Germinal center (tissue), 1 donor: Measurements from ENCODE around the gene MEAF6.
"Not testable (repeated sequence)": the region's sequence is repeated elsewhere in the genome, so short reads cannot be mapped to it uniquely, and the experiment has no call there.

Source experiments
- DNase-seq: peaks from one replicate; pipeline ENCODE4 v3.0.0; 2012; ENCODE audit warnings: mixed read lengths, low spot score

Gene MEAF6

DNA sequence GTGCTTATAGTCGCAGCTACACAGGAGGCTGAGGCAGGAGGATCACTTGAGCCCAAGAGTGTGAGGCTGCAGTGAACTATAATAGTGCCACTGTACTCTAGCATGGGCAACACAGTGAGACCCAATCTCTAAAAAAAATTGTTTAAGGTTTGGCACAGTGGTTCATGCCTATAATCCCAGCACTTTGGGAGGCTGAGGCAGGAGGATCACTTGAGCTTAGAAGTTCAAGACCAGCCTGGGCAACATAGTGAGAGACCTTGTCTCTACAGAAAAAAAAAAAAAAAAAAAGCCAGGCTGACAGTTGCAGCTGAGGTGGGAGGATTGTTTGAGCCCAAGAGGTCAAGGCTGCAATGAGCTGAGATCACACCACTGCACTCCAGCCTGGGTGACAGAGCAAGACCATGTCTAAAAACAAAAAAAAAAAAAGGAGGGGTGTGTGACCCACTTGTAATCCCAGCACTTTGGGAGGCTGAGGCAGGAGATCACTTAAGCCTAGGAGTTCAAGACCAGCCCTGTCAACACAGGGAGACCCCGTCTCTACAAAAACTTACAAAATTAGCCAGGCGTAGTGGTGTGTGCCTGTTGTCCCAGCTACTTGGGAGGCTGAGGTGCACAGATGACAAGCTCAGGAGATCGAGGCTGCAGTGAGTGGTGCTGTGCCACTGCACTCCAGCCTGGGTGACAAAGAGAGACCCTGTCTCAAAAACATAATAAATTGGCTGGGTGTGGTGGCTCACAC is 18.0 kb upstream of the MEAF6 start:
- DNase-seq: not testable (repeated sequence)

DNA sequence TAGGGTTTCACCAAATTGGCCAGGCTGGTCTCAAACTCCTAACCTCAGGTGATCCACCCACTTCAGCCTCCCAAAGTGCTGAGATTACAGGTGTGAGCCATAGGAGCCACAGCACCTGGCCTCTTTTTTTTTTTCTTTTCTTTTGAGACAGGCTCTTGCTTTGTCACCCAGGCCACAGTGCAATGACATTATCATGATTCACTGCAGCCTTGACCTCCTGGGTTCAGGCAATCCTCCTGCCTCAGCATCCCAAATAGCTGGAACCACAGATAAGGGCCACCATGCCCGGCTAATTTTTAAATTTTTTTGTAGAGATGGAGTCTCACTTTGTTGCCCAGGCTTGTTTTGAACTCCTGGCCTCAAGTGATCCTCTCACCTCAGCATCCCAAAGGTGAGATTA is 15.3 kb upstream of the MEAF6 start:
- not testable (repeated sequence) for DNase-seq

DNA sequence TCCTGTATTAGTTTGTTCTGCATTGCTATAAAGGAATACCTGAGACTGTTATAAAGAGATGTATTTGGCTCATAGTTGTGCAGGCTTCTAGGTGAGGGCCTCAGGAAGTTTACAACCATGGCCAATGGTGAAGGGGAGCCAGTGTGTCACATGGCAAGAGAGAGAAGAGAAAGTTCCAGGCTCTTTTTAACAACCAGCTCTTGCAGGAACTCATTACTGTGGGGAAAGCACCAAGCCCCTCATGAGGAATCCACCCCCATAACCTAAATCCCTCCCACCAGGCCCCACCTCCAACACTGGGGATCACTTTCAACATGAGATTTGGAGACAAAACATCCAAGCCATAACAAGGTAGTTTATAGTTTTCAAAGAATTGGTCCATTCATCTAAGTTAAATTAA is 5.0 kb upstream of the MEAF6 start:
- no peak for DNase-seq

DNA sequence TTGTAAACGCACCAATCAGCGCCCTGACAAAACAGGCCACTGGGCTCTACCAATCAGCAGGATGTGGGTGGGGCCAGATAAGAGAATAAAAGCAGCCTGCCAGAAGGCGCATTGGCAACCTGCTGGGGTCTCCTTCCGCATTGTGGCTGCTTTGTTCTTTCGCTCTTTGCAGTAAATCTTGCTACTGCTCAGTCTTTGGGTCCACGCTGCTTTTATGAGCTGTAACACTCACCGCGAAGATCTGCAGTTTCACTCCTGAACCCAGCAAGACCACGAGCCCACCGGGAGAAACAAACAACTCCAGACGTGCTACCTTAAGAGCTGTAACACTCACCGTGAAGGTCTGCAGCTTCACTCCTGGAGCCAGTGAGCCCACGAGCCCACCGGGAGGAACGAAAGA is 4.4 kb upstream of the MEAF6 start:
- not testable (repeated sequence) for DNase-seq

DNA sequence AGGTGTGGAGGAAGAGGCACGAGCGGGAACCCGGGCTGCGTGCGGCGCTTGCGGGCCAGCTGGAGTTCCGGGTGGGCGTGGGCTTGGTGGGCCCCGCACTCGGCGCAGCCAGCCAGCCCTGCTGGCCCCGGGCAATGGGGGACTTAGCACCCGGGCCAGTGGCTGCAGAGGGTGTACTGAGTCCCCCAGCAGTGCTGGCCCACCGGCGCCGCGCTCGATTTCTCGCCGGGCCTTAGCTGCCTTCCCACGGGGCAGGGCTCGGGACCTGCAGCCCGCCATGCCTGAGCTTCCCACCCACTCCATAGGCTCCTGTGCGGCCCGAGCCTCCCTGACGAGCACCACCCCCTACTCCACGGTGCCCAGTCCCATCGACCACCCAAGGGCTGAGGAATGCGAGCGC is 3.7 kb upstream of the MEAF6 start:
- not testable (repeated sequence) for DNase-seq

DNA sequence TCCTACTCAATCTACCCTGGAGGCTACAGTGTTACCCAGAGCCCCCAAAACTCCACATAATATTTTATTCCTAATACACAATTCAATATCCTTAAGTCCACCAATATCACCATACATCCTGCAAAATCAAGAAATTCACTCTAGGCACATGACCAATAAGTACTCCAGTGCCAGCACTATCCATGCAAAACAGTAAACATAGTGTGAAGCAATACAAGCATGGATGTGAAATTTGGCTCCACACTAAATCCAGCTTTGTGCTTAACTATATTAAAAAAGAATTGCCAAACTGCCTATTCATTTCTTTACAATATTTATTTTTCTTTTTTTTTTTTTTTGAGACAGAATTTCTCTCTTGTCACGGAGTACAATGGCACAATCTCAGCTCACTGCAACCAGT is 3.0 kb upstream of the MEAF6 start:
- no peak for DNase-seq

DNA sequence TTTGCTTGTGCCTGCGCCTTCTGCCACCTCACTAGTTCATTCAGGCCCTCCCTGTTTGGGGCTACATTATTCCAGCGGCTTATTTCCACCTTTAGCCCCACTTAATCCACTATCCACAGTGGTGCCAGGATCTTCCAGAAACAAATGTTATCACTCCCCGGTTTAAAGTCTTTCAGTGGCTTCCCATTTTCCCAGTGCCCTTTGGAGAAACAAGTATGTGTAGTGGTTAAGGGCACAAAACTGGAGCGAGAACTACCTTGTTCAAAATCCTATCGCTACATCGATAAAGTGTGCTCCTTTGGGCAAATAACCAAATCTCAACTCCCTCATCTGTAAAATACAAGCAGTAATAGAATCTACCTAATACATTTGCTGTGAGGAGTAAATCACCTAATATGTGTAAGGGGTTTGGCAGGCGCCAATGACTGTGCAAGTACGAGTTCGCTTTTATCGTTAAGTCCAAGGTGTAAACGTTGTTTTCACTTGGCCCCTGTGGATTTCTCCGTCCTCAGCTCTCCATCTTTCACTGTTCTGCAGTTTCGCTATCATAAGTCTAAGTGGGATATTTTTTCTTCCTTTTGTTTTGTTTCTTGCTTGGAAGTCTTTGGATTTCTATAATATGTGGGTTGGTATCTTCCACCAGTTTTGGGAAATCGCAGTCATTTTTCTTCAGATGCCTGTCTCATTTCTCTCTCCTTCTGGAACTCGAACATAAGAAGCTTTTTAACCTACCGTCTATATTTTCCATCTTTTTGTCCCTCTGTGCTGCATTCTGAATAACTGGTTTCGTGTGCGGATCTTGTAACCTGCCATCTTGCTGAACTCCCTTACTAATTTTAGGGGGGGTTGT is 844 bp upstream of the MEAF6 start:
- no peak for DNase-seq

DNA sequence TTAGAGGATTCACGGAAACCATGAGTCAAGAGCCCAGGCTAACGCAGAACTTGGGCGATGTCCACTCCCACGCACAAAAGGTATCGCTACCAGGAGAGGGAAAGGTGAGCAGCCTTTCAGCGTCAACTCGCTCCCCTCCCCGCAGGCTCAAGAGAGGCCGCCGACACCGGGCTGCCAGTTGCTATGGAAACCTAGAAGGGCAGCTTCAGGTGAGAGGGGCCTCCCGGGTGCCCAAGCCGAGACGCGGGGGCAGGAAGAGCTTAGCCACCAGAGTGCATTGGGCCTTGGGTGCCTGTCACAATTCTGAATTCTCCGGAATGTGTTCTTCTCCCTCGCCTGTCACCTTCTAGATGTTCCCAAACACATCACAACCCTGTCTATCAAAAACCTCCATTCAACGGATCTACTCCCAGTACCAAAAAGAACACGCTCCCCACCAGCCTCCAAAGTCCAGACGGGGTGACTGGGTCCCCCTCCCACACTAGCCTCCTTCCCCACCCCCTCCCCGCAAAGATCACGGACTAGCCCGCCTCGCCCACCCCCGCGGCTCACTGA is 694 bp downstream of the MEAF6 start:
- DNase-seq: peak; percentile 55

DNA sequence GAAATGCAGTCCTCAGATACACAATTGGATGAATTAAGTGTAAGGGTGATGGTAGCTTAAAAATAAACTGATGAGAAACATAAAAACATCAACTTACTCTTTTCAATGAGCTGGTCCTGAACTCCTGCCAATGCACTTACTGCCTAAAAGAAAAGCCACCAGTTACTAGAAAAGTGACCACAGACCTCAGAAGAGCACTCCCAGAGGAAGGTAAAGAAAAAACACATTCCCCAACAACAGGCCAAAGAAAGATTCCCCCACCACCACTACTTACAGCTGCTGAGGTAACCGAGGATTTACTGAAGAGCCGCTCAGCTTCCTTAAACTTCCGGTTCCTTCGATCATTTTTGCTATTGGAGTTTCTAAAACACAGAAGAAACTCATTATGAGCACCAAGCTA is 5.4 kb downstream of the MEAF6 start:
- DNase-seq: no peak

DNA sequence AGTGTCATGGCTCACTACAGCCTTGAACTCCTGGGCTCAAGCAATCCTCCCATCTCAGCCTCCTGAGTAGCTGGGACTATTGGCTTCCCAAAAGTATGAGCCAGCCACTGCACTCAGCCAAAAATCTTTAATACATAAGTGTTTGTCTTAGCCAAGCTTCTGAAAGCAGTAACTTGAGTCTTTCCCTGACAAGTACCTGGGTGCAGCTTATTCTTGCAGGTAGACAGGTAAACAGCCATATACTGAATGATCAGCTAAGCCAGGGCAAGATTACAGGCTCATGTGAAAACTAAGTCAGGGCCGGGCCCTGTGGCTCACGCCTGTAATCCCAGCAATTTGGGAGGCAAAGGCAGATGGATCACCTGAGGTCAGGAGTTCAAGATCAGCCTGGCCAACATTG is 7.8 kb downstream of the MEAF6 start:
- DNase-seq: no peak

DNA sequence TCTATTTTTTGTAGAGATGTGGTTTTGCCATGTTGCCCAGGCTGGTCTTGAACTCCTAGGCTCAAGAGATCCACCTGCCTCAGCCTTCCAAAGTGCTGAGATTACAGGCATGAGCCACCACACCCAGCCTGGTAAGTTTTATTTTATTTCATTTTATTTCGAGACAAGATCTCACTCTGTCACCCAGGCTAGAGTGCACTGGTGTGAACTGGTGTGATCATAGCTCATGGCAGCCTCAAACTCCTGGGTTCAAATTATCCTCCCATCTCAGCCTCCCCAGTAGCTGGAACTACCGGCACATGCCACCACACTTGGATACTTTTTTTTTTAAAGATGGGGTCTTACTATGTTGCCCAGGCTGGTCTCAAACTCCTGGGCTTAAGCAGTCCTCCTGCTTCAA is 11.8 kb downstream of the MEAF6 start:
- not testable (repeated sequence) for DNase-seq

DNA sequence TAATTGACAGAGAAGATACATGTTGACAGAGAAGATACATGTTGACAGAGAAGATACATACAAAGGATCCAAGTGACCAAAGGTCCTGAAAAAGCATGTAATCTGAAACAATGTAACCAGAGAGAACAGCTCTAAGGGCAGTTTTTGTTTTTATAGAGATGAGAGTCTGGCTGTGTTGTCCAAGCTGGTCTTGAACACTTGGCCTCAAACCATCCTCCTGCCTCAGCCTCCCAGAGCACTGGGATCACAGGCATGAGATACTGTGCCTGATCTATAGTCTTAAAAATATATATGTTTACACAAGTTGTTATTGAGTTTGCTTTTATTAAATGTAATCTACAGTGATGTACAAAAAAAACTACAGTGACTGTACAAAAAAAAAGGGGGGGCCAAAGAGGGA is 12.5 kb downstream of the MEAF6 start:
- no peak for DNase-seq

DNA sequence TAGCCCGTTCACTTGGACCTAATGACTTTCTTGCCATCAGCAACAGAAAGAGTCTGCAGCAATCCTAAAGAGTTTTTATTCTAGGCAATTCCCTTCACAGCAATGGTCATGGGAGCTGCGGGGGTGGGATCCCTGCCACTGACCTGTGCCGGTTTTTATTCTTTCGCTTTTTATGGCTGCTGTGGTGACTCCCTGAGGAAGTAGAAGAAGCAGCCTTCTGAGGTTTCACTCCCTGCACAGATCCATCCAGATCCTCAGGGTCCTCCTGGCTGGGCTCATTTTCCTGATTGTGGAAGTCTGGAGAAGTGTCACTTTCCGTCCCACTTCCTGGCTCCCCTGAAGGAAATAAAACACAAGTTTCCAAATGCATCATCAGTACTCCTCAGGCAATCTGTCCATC is 12.9 kb downstream of the MEAF6 start:
- DNase-seq: no peak

DNA sequence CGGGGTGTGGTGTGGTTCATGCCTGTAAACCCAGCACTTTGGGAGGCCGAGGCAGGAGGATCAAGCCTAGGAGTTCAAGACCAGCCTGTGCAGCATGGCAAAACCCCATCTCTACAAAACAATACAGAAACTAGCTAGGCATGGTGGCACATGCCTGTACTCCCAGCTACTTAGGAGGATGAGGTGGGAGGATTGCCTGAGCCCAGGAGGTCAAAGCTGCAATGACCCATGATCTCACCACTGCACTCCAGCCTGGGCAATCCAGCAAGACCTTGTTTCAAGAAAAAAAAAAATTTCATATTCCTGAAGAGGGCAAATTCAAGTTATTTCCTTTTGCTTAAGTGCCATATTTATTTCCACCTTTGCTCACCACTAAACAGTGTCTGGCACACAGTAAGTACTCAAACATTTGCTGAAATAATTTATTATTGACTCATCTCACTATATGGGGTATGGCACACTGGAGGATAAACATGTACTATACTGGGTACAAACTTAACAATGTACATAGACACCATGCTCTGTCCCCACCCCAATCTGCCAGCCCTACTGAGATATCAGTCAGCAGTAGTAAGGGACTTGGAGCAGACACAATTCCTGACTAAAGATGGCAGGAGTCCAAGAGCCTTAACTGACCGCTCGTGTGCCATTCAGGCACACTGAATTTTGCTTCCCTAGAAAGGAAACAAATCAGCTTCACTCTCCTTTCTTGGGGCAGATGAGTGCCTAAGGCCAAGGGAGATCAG is 15.5 kb downstream of the MEAF6 start:
- no peak for DNase-seq

DNA sequence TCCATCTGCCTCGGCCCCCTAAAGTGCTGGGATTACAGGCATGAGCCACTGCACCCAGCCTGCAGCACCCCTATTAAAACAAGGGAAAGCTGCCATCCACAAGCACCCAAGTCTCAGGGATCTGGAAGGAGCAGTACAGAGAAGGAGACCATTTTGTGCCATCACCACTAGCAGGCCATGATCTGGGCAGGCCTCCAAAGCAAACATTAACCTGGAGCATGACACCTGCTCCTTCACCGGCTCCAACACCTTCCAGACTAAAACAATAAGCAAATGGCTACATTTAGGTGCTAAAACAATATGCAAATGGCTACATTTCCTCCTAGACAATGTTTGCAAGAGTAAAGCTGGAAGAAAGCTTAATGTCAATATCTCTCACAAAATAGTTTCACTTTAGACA is 16.7 kb downstream of the MEAF6 start:
- DNase-seq: no peak

DNA sequence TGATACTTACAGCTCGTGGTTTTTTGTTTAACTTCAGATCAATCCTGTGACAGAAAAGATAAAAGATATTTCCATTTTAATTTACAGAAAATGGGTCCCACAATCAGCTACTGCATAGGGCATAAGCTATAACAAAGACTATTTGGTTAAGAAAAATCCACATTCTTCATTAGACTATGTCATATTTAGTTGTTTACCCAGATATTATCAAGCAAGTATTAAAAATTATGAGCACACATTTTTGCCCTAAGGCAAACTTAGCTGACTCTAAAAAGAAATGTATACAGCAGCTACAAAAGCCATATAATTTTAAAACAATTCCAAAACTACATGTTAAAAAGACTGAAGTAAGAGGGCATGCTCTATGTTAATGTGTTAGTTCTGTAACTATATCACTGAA is 18.7 kb downstream of the MEAF6 start:
- DNase-seq: no peak

DNA sequence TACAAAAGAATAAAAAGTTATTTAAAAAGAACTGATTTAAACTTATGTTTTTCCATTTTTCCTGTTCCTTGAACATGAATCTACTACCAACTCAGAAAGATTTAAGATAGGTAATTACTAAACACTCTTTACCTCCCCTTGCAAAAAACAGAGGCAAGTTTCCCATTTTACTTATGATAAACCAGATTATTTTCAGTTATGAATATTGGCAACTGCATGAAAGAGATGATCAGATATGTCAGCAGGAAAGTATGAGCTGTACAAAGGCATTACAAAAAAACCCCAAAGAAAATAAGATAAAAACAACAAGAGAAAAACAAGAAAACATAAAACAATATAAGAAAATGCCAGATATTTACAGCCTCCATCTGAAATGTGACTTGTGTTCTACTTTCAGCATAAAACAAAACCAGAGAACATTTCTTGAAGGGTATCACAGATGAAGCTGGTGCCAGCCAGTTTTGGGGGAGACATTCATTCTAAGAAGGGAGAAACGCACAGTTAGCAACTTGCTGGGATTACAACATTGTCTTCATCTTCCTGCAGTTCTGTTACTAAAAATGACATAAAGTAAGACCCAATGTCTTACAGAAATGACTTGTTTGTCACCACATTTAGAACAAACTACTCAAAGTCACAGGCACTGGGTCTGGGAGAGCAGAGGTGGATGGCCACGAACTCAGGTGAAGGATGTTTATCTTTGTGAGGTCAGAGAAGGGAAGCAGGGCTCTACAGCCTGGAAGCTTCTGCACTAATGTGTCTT is 21.0 kb downstream of the MEAF6 start:
- DNase-seq: no peak

DNA sequence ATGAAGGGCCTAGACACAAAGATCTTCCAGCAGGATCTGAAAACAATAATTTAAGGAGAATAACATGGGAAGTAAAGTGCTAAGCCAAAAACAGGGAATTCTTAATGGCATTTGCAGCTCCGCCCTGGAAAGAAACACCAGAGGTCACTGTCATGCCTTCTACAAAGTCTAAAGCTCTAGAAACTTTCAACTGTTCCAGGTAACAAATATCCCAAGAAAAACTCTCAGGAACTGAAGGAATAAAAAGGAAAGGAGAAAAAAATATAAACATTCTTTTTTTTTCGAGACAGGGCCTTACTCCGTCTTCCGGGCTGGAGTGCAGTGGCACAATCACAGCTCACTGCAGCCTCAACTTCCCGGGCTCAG is 27.0 kb downstream of the MEAF6 start:
- DNase-seq: no peak

DNA sequence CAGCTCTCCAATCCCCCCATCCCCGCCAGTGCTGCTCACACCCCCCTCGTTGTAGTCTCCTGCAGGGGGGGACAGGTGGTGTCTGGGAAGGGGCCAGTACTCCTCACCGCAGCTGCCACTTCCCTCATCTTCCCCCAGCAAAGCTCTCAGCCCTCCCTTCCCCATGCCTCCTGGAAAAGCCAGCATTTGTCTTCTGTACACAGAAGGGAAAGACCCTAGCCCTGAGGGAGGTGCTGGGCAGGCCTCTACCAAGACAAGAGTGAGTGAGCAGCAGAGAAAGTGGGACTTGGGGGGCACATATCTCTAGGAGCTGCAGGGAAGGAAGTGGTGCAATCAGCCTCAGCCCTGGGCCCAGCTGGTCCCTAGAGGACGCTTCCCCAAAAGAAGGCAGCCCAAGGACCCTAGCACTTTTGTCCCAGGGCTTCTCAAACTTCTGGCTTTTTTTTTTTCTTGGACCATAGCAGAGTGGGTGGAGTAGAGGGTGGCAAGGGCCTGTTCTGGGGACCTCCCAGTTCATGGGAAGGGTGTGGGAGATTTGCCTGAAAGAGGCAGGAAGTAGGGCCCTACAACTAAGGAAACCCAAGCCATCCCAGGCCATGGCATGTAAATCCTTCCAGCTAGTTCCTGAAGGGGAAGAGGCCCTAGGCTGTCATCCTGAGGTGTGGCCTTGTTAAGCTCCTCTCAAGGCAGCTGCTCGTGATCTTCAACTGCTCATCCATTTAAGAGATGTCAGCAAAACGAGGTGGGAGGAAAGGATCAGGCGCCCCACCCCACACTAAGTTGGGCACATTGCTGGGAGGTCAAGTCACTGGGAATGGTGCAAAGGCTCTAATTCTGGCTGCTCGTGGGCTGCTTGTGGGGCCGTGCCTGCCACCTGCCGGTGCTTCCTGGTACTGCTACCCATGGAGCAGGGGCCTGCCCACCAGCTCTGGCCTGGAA is 27.6 kb downstream of the MEAF6 start:
- peak; percentile 81 for DNase-seq

DNA sequence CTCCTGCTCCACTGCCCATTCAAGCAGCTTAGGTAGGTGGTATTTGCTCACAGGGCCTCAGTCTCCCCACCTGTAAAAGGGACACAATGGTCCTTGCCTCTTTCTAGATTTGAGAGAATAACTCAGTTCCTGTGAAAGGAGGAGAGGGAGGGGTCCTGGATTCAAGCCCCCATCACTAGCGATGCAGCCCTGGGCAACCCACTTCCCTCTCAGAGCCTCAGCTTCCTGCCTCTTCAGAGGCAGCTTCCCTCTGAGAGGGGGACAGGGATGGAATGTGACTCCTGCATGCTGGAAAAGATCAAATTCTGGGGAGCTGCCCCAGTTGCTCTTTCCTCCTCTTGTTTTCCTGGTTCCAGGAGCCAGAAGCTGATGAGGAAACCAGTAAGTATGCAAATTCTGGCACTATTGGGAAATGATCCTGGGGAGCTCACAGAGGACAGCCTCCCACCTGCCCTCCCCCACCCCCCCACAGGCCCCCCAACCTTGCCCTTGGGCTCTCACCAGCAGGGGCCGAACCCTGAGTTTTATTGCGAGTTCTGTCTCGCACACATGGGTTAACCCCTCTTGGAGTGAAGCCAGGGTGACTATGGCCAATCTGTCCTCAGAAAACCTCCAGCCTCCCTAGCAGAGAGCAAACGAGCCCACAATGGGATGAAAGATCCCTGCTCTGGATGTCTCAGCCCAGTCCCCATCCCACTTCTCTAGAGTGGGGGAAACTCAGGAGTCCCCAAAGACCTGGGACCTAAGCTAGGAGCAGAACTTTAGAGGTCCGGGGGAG is 28.5 kb downstream of the MEAF6 start:
- no peak for DNase-seq
